ENCODE results near the gene KDM1B. TPM values are rescaled to one million over a fixed set of nuclear protein-coding genes. Genes with fewer than 3 reads are reported as not detected.
"Not testable (repeated sequence)": the region's sequence is repeated elsewhere in the genome, so short reads cannot be mapped to it uniquely, and the experiment has no call there.

KDM1B gene
- total RNA-seq, 2 experiments from 2014 or later: 9.6 to 9.9 TPM

- ChIA-PET CTCF (no interaction called here), POLR2A (no interaction called here)
- ATAC-seq (no peak), DNase-seq (no peak)
- H3K27me3 Mint-ChIP-seq (ENCODE audit: low read depth): no peaks in the 10 kb centered on the region
- no peak overlapping the region for H3K27ac Mint-ChIP-seq
- H3K36me3 Mint-ChIP-seq (ENCODE audit: low read depth): peaks cover 9% of the 10 kb centered on the region
- peaks cover 12% of the 10 kb centered on the region for H3K4me1 Mint-ChIP-seq (ENCODE audit: low read depth)
- no peaks in the 10 kb centered on the region for H3K9me3 Mint-ChIP-seq (ENCODE audit: insufficient read depth)
- no peak overlapping the region for H3K4me3 Mint-ChIP-seq
These were observed 20.1 kb upstream of the KDM1B start for GRCh38 chr6:18135171-18135570.

GRCh38 chr6:18136260-18136659 is 19.0 kb upstream of the KDM1B start:
- H3K27me3 Mint-ChIP-seq (ENCODE audit: low read depth): no peaks in the 10 kb centered on the region
- ChIA-PET CTCF (no interaction called here), POLR2A (no interaction called here)
- ATAC-seq: no peak
- peaks cover 13% of the 10 kb centered on the region for H3K36me3 Mint-ChIP-seq (ENCODE audit: low read depth)
- H3K27ac Mint-ChIP-seq: no peak overlapping the region
- DNase-seq: no peak
- no peaks in the 10 kb centered on the region for H3K9me3 Mint-ChIP-seq (ENCODE audit: insufficient read depth)
- H3K4me3 Mint-ChIP-seq: no peak overlapping the region
- peaks cover 12% of the 10 kb centered on the region for H3K4me1 Mint-ChIP-seq (ENCODE audit: low read depth)

- DNase-seq (no peak), ATAC-seq (no peak)
- H3K36me3 Mint-ChIP-seq (ENCODE audit: low read depth): peaks cover 24% of the 10 kb centered on the region
- H3K4me3 Mint-ChIP-seq: no peak overlapping the region
- H3K27ac Mint-ChIP-seq: no peak overlapping the region
- no peaks in the 10 kb centered on the region for H3K27me3 Mint-ChIP-seq (ENCODE audit: low read depth)
- CTCF ChIA-PET: interaction anchor here (2.1 kb wide), 1 partner anchor 17 kb away, joined by 7 read pairs; the partner anchor contains the start of gene NHLRC1
- POLR2A ChIA-PET: no interaction called here
- H3K4me1 Mint-ChIP-seq (ENCODE audit: low read depth): peaks cover 12% of the 10 kb centered on the region
- no peaks in the 10 kb centered on the region for H3K9me3 Mint-ChIP-seq (ENCODE audit: insufficient read depth)
These were observed 16.3 kb upstream of the KDM1B start for GRCh38 chr6:18138906-18139305.

- Mint-ChIP-seq H3K9me3 (ENCODE audit: insufficient read depth) (no peaks in the 10 kb centered on the region), H3K36me3 (ENCODE audit: low read depth) (peaks cover 24% of the 10 kb centered on the region), H3K27me3 (ENCODE audit: low read depth) (no peaks in the 10 kb centered on the region), H3K4me1 (ENCODE audit: low read depth) (peaks cover 3% of the 10 kb centered on the region), H3K27ac (no peak overlapping the region), H3K4me3 (no peak overlapping the region)
- ATAC-seq: no peak
- ChIA-PET CTCF (interaction anchor here (2.1 kb wide), 1 partner anchor 18 kb away, joined by 7 read pairs; the partner anchor contains the start of gene NHLRC1), POLR2A (no interaction called here)
- DNase-seq: no peak
These were observed 15.1 kb upstream of the KDM1B start for GRCh38 chr6:18139935-18140621.

GRCh38 chr6:18141805-18142590 is 13.2 kb upstream of the KDM1B start:
- peaks cover 24% of the 10 kb centered on the region for H3K36me3 Mint-ChIP-seq (ENCODE audit: low read depth)
- H3K27ac Mint-ChIP-seq: no peak overlapping the region
- POLR2A ChIA-PET: no interaction called here

GRCh38 chr6:18142591-18142861 is 12.7 kb upstream of the KDM1B start:
- no peak for ATAC-seq
- DNase-seq: no peak
- H3K36me3 Mint-ChIP-seq (ENCODE audit: low read depth): peaks cover 25% of the 10 kb centered on the region
- ChIA-PET CTCF (no interaction called here), POLR2A (no interaction called here)
- H3K9me3 Mint-ChIP-seq (ENCODE audit: insufficient read depth): no peaks in the 10 kb centered on the region
- H3K4me1 Mint-ChIP-seq (ENCODE audit: low read depth): no peaks in the 10 kb centered on the region
- no peak overlapping the region for H3K27ac Mint-ChIP-seq
- no peaks in the 10 kb centered on the region for H3K27me3 Mint-ChIP-seq (ENCODE audit: low read depth)
- H3K4me3 Mint-ChIP-seq: no peak overlapping the region

More at GRCh38 chr6:18141805-18142590, 13.2 kb upstream of the KDM1B start:
- ATAC-seq (no peak), DNase-seq (no peak)
- Mint-ChIP-seq H3K9me3 (ENCODE audit: insufficient read depth) (no peaks in the 10 kb centered on the region), H3K4me1 (ENCODE audit: low read depth) (no peaks in the 10 kb centered on the region), H3K27me3 (ENCODE audit: low read depth) (no peaks in the 10 kb centered on the region), H3K4me3 (no peak overlapping the region)
- CTCF ChIA-PET: no interaction called here

- CTCF ChIA-PET: no interaction called here
- DNase-seq: no peak
- H3K9me3 Mint-ChIP-seq (ENCODE audit: insufficient read depth): no peaks in the 10 kb centered on the region
- peaks cover 5% of the 10 kb centered on the region for H3K4me1 Mint-ChIP-seq (ENCODE audit: low read depth)
- no peaks in the 10 kb centered on the region for H3K27me3 Mint-ChIP-seq (ENCODE audit: low read depth)
- peaks cover 14% of the 10 kb centered on the region for H3K36me3 Mint-ChIP-seq (ENCODE audit: low read depth)
- H3K4me3 Mint-ChIP-seq: no peak overlapping the region
- H3K27ac Mint-ChIP-seq: no peak overlapping the region
- ATAC-seq: no peak
- POLR2A ChIA-PET: interaction anchor here (0.6 kb wide), 1 partner anchor 691 kb away, joined by 3 read pairs; no protein-coding TSS in a partner anchor
These were observed 8.1 kb upstream of the KDM1B start for GRCh38 chr6:18147160-18147559.

- H3K27ac Mint-ChIP-seq: no peak overlapping the region
- CTCF ChIA-PET: no interaction called here
These were observed 7.6 kb upstream of the KDM1B start for GRCh38 chr6:18147616-18148015.

GRCh38 chr6:18148304-18149025 is 6.8 kb upstream of the KDM1B start:
- Mint-ChIP-seq H3K9me3 (ENCODE audit: insufficient read depth) (no peaks in the 10 kb centered on the region), H3K4me1 (ENCODE audit: low read depth) (peaks cover 19% of the 10 kb centered on the region), H3K27ac (no peak overlapping the region), H3K4me3 (no peak overlapping the region), H3K27me3 (ENCODE audit: low read depth) (no peaks in the 10 kb centered on the region), H3K36me3 (ENCODE audit: low read depth) (peaks cover 9% of the 10 kb centered on the region)
- DNase-seq (no peak), ATAC-seq (no peak)
- POLR2A ChIA-PET: no interaction called here
- CTCF ChIA-PET: no interaction called here

More at GRCh38 chr6:18147616-18148015, 7.6 kb upstream of the KDM1B start:
- H3K27me3 Mint-ChIP-seq (ENCODE audit: low read depth): no peaks in the 10 kb centered on the region
- H3K9me3 Mint-ChIP-seq (ENCODE audit: insufficient read depth): no peaks in the 10 kb centered on the region
- DNase-seq: no peak
- POLR2A ChIA-PET: interaction anchor here (0.6 kb wide), 1 partner anchor 692 kb away, joined by 3 read pairs; no protein-coding TSS in a partner anchor
- no peak overlapping the region for H3K4me3 Mint-ChIP-seq
- peaks cover 10% of the 10 kb centered on the region for H3K4me1 Mint-ChIP-seq (ENCODE audit: low read depth)
- peaks cover 10% of the 10 kb centered on the region for H3K36me3 Mint-ChIP-seq (ENCODE audit: low read depth)
- ATAC-seq: no peak

- H3K4me1 Mint-ChIP-seq (ENCODE audit: low read depth): peaks cover 35% of the 10 kb centered on the region
- H3K36me3 Mint-ChIP-seq (ENCODE audit: low read depth); H3K9me3 Mint-ChIP-seq (ENCODE audit: insufficient read depth); POLR2A ChIA-PET; DNase-seq; ATAC-seq; H3K27ac Mint-ChIP-seq; H3K27me3 Mint-ChIP-seq (ENCODE audit: low read depth); CTCF ChIA-PET; H3K4me3 Mint-ChIP-seq: not testable (repeated sequence)
These were observed 3.8 kb upstream of the KDM1B start for GRCh38 chr6:18151391-18151790.

- CTCF ChIA-PET: no interaction called here
- Mint-ChIP-seq H3K9me3 (ENCODE audit: insufficient read depth) (no peaks in the 10 kb centered on the region), H3K4me3 (no peak overlapping the region), H3K36me3 (ENCODE audit: low read depth) (peaks cover 9% of the 10 kb centered on the region), H3K4me1 (ENCODE audit: low read depth) (peaks cover 35% of the 10 kb centered on the region), H3K27me3 (ENCODE audit: low read depth) (no peaks in the 10 kb centered on the region), H3K27ac (no peak overlapping the region)
- DNase-seq: no peak
- POLR2A ChIA-PET: no interaction called here
- no peak for ATAC-seq
These were observed 3.4 kb upstream of the KDM1B start for GRCh38 chr6:18151801-18152200.

GRCh38 chr6:18153311-18153703 is 1.9 kb upstream of the KDM1B start:
- peak overlapping the region; percentile 58 for H3K27ac Mint-ChIP-seq
- no peaks in the 10 kb centered on the region for H3K9me3 Mint-ChIP-seq (ENCODE audit: insufficient read depth)
- peaks cover 6% of the 10 kb centered on the region for H3K36me3 Mint-ChIP-seq (ENCODE audit: low read depth)
- DNase-seq: no peak
- POLR2A ChIA-PET: no interaction called here
- H3K4me1 Mint-ChIP-seq (ENCODE audit: low read depth): peaks cover 35% of the 10 kb centered on the region
- no peak overlapping the region for H3K4me3 Mint-ChIP-seq
- CTCF ChIA-PET: no interaction called here
- no peaks in the 10 kb centered on the region for H3K27me3 Mint-ChIP-seq (ENCODE audit: low read depth)
- no peak for ATAC-seq
